SK-N-SH (cell line): Measurements from ENCODE around the gene ARL14. TPM values are rescaled to one million over a fixed set of nuclear protein-coding genes. Genes with fewer than 3 reads are reported as not detected.

Experiments
- CTCF ChIA-PET: fragments of 300-600, 350-600 bp; formaldehyde crosslinking; extraction: SDS; loops from one replicate; lab custom pipeline; 2021; lab: Yijun Ruan, JAX
- POLR2A ChIA-PET: fragments of 350-600 bp; sonication (Branson Sonifier 250); formaldehyde crosslinking; extraction: SDS; loops from one replicate; lab custom pipeline; 2020; ENCODE audit warnings: antibody characterized with exemption, inconsistent platforms; lab: Yijun Ruan, JAX
- DNase-seq: peaks from one replicate; pipeline ENCODE4 v3.0.0; 2012
- H2AFZ ChIP-seq: fragments of 200-600 bp; sonication (generic); 2 replicates; pipeline ENCODE4 v1.8.1; 2016; ENCODE audit warnings: antibody characterized with exemption, mild to moderate bottlenecking, low read depth
- H3F3A ChIP-seq: fragments of 200-600 bp; sonication (generic); replicated peaks from 2 replicates; pipeline ENCODE3; 2016; ENCODE audit warnings: antibody characterized with exemption, mild to moderate bottlenecking; ENCODE audit not compliant: insufficient read depth
- H3K27ac ChIP-seq, 2 experiments: fragments of 200-500 bp in 1 of 2; fragments of 200-600 bp in 1 of 2; sonication (Bioruptor generic) in 1 of 2; sonication (generic), shearing (Covaris generic) in 1 of 2; 2 replicates each; pipeline versions ENCODE4 v1.5.1 to v1.6.1; 2014 to 2016; ENCODE audit warnings: low read depth in 2 of 2, inconsistent platforms in 1 of 2, low read length in 1 of 2, mild to moderate bottlenecking in 1 of 2, mixed read lengths in 1 of 2
- H3K27me3 ChIP-seq: fragments of 200-600 bp; sonication (generic), shearing (Covaris generic); 2 replicates; pipeline ENCODE4 v1.6.1; 2016; ENCODE audit warnings: mixed run types; ENCODE audit not compliant: insufficient read depth
- H3K36me3 ChIP-seq, 2 experiments: fragments of 200-500 bp in 1 of 2; fragments of 200-600 bp in 1 of 2; sonication (Bioruptor generic) in 1 of 2; sonication (generic) in 1 of 2; replicated peaks in 1 of 2; 2 replicates each; pipeline versions ENCODE3 to v1.5.1; 2014 to 2016; ENCODE audit warnings: low read length in 1 of 2, mild to moderate bottlenecking in 1 of 2; ENCODE audit not compliant: insufficient read depth in 2 of 2, control insufficient read depth in 1 of 2
- H3K4me1 ChIP-seq, 2 experiments: fragments of 200-500 bp in 1 of 2; fragments of 200-600 bp in 1 of 2; sonication (Bioruptor generic) in 1 of 2; sonication (generic), shearing (Covaris generic) in 1 of 2; 2 replicates each; pipeline versions ENCODE4 v1.5.1 to v1.6.1; 2014 to 2016; ENCODE audit warnings: low read depth in 1 of 2, low read length in 1 of 2, mixed run types in 1 of 2; ENCODE audit not compliant: insufficient read depth in 2 of 2, control insufficient read depth in 1 of 2
- H3K4me2 ChIP-seq: fragments of 200-600 bp; sonication (generic), shearing (Covaris generic); 2 replicates; pipeline ENCODE4 v1.6.1; 2017; ENCODE audit warnings: mixed run types
- H3K4me3 ChIP-seq, 2 experiments: fragments of 200-500 bp in 1 of 2; fragments of 200-600 bp in 1 of 2; sonication (Bioruptor generic) in 1 of 2; sonication (generic), shearing (Covaris generic) in 1 of 2; 2 replicates each; pipeline versions ENCODE4 v1.5.1 to v1.8.1; 2014 to 2016; ENCODE audit warnings: low read depth in 2 of 2, inconsistent platforms in 1 of 2, low read length in 1 of 2, mild to moderate bottlenecking in 1 of 2, mixed read lengths in 1 of 2, moderate library complexity in 1 of 2
- H3K79me2 ChIP-seq: fragments of 200-600 bp; sonication (generic); 2 replicates; pipeline ENCODE4 v1.8.1; 2017; ENCODE audit warnings: mild to moderate bottlenecking; ENCODE audit not compliant: insufficient read depth
- H3K9ac ChIP-seq: fragments of 200-600 bp; sonication (generic); 2 replicates; pipeline ENCODE4 v1.6.1; 2017; ENCODE audit warnings: mixed run types
- H3K9me2 ChIP-seq: fragments of 200-600 bp; sonication (generic); 2 replicates; pipeline ENCODE4 v1.6.1; 2017; ENCODE audit warnings: mixed run types
- H3K9me3 ChIP-seq: fragments of 200-600 bp; sonication (generic); 2 replicates; pipeline ENCODE4 v1.6.1; 2017; ENCODE audit warnings: mixed run types, mild to moderate bottlenecking, moderate library complexity
- H4K20me1 ChIP-seq: fragments of 200-600 bp; sonication (generic); 2 replicates; pipeline ENCODE4 v1.6.1; 2017; ENCODE audit warnings: mild to moderate bottlenecking, mixed run types; ENCODE audit not compliant: insufficient read depth
- CTCF ChIP-seq: fragments of 200-600 bp; sonication (generic); IDR thresholded peaks from 2 replicates; pipeline ENCODE4 v1.6.1; 2017; ENCODE audit warnings: antibody characterized with exemption, mild to moderate bottlenecking, moderate library complexity
- FOSL2 ChIP-seq: IDR thresholded peaks from 2 replicates; pipeline ENCODE4 v1.4.0; 2012; ENCODE audit warnings: low read depth, mild to moderate bottlenecking, moderate library complexity, borderline replicate concordance
- FOXJ3 ChIP-seq: sonication (generic); formaldehyde crosslinking; IDR thresholded peaks from 2 replicates; pipeline ENCODE4 v1.5.1; 2020; ENCODE audit warnings: mild to moderate bottlenecking, missing genetic modification reagents
- GATA2 ChIP-seq: sonication (generic); formaldehyde crosslinking; IDR thresholded peaks from 2 replicates; pipeline ENCODE4 v1.5.0; 2020; ENCODE audit warnings: mild to moderate bottlenecking, missing genetic modification reagents
- IRF3 ChIP-seq: fragments of 150-350 bp; IDR thresholded peaks from 2 replicates; pipeline ENCODE4 v1.6.1; 2016; ENCODE audit warnings: mild to moderate bottlenecking, low read depth, low read length
- NFIC ChIP-seq: IDR thresholded peaks from 2 replicates; pipeline ENCODE4 v1.4.0; 2012; ENCODE audit warnings: borderline replicate concordance
- PBX3 ChIP-seq: IDR thresholded peaks from 2 replicates; pipeline ENCODE4; 2012
- RAD21 ChIP-seq: IDR thresholded peaks from 2 replicates; pipeline ENCODE4 v1.6.1; 2012; ENCODE audit warnings: mild to moderate bottlenecking, low read length
- RCOR1 ChIP-seq: fragments of 150-350 bp; IDR thresholded peaks from 2 replicates; pipeline ENCODE4 v1.6.1; 2017; ENCODE audit warnings: antibody characterized with exemption, low read length
- RXRA ChIP-seq: IDR thresholded peaks from 2 replicates; pipeline ENCODE4 v1.4.0; 2012; ENCODE audit warnings: low read depth, mild to moderate bottlenecking, borderline replicate concordance
- SIN3A ChIP-seq: IDR thresholded peaks from 2 replicates; pipeline ENCODE4 v1.6.1; 2012; ENCODE audit warnings: low read depth, mild to moderate bottlenecking, low read length, moderate library complexity, borderline replicate concordance
- TAF1 ChIP-seq: IDR thresholded peaks from 2 replicates; pipeline ENCODE4 v1.6.1; 2012; ENCODE audit warnings: low read depth, mild to moderate bottlenecking, low read length, moderate library complexity, borderline replicate concordance
- TEAD4 ChIP-seq: IDR thresholded peaks from 2 replicates; pipeline ENCODE4 v1.4.0; 2012; ENCODE audit warnings: mild to moderate bottlenecking, borderline replicate concordance; ENCODE audit not compliant: insufficient read depth
- WGBS: methylation state at CpG from one replicate; pipeline ENCODE4 v1.1.6; 2017; ENCODE audit warnings: low lambda C conversion rate; 5-methylcytosine and 5-hydroxymethylcytosine counted together
- polyA plus RNA-seq, 3 experiments: library from polyadenylated mRNA; depleted of rRNA; stranded (reverse); fragments of >200 nt; gene quantifications; 2 replicates each; pipeline ENCODE4 v1.2.3, GENCODE V29; 2012

The ARL14 gene
- polyA plus RNA-seq, 1 of the 3 experiments (the other 2 are of a cell fraction): not detected

GRCh38 chr3:160701490-160701889, 24.5 kb downstream of the ARL14 start (continued):
- TF ChIP-seq CTCF (no peak), FOSL2 (no peak), TEAD4 (no peak)
- TF ChIP-seq, all 33 proteins: peak for 0

- ChIA-PET POLR2A (no interaction called here), CTCF (no interaction called here)
- Histone ChIP-seq H3K4me2 (no peak overlapping the region), H3F3A (no peaks in the 10 kb centered on the region), H3K4me1 (peaks cover 0 to 5% of the 10 kb centered on the region in 2 experiments; a peak in 1 of 4 replicates), H3K4me3 (no peak overlapping the region), H2AFZ (no peak overlapping the region), H3K79me2 (no peaks in the 10 kb centered on the region), H3K9me2 (no peaks in the 10 kb centered on the region), H3K9me3 (no peaks in the 10 kb centered on the region), H3K27me3 (no peaks in the 10 kb centered on the region), H3K27ac (no peak overlapping the region), H3K36me3 (no peaks in the 10 kb centered on the region), H4K20me1 (no peaks in the 10 kb centered on the region), H3K9ac (no peak overlapping the region)
- WGBS: 33% methylated on average over 1 of the region's 1 CpG
- TF ChIP-seq TEAD4 (no peak), TAF1 (no peak), RCOR1 (no peak), PBX3 (no peak), RAD21 (no peak), GATA2 (CRISPR knock-in tag) (no peak), IRF3 (no peak), SIN3A (no peak), RXRA (no peak), NFIC (no peak), FOXJ3 (CRISPR knock-in tag) (no peak)
- DNase-seq: no peak
Observed at GRCh38 chr3:160702290-160702689, 25.3 kb downstream of the ARL14 start.
